K562 (cell line): Measurements from ENCODE around the gene GPER1. TPM values are rescaled to one million over a fixed set of nuclear protein-coding genes. Genes with fewer than 3 reads are reported as not detected.
A peak's percentile ranks its signal among the peaks of the same experiment; 100 is the strongest.

Experiments
- BACH1 ChIP-seq: fragments of 200-800 bp; sonication (Bioruptor generic); IDR thresholded peaks from 2 replicates; pipeline ENCODE4 v1.6.1; 2016; ENCODE audit warnings: missing genetic modification characterization, missing compliant biosample characterization
- E2F5 ChIP-seq: sonication (generic); formaldehyde crosslinking; IDR thresholded peaks from 2 replicates; pipeline ENCODE4 v1.8.0; 2022; ENCODE audit warnings: mild to moderate bottlenecking, missing genetic modification reagents
- GTF2E2 ChIP-seq: fragments of 200-800 bp; sonication (Bioruptor generic); IDR thresholded peaks from 2 replicates; pipeline ENCODE4 v1.6.1; 2016; ENCODE audit warnings: missing genetic modification characterization, missing compliant biosample characterization
- HDAC3 ChIP-seq: fragments of 450-650 bp; IDR thresholded peaks from 2 replicates; pipeline ENCODE4 v1.6.1; 2018; ENCODE audit warnings: borderline replicate concordance, mild to moderate bottlenecking, moderate library complexity; ENCODE audit not compliant: partially characterized antibody
- HOXB6 ChIP-seq: fragments of 250-450 bp; sonication (Bioruptor Pico); IDR thresholded peaks from 2 replicates; pipeline ENCODE4 v1.5.1; 2022; ENCODE audit warnings: mild to moderate bottlenecking, borderline replicate concordance
- KDM4B ChIP-seq, 2 experiments: fragments of 450-650 bp in 1 of 2; sonication (generic) in 1 of 2; IDR thresholded peaks; 2 replicates each; pipeline ENCODE4 v1.6.1; 2016 to 2017; ENCODE audit warnings: borderline replicate concordance in 2 of 2, antibody characterized with exemption in 1 of 2, low read depth in 1 of 2, mild to moderate bottlenecking in 1 of 2
- KLF6 ChIP-seq: fragments of 250-450 bp; sonication (Bioruptor Pico); IDR thresholded peaks from 2 replicates; pipeline ENCODE4 v1.4.0; 2020; ENCODE audit warnings: mild to moderate bottlenecking, moderate library complexity, borderline replicate concordance
- NCOA6 ChIP-seq: fragments of 450-650 bp; IDR thresholded peaks from 2 replicates; pipeline ENCODE4 v1.6.1; 2017; ENCODE audit warnings: mild to moderate bottlenecking
- NFIX ChIP-seq: fragments of 250-450 bp; sonication (Bioruptor Pico); IDR thresholded peaks from 2 replicates; pipeline ENCODE4 v1.4.0; 2020; ENCODE audit warnings: low read depth, mild to moderate bottlenecking, moderate library complexity
- PTTG1 ChIP-seq: fragments of 450-650 bp; IDR thresholded peaks from 2 replicates; pipeline ENCODE4 v1.6.1; 2016; ENCODE audit warnings: low read depth, mild to moderate bottlenecking, missing genetic modification characterization, missing compliant biosample characterization
- RHOXF2B ChIP-seq: fragments of 250-450 bp; sonication (Bioruptor Pico); conservative IDR thresholded peaks from 2 replicates; pipeline ENCODE4 v1.5.1; 2021
- SMAD2 ChIP-seq: fragments of 150-350 bp; IDR thresholded peaks from 2 replicates; pipeline ENCODE4 v1.6.1; 2014; ENCODE audit warnings: low read depth, mild to moderate bottlenecking, low read length
- STAG1 ChIP-seq: sonication (generic); formaldehyde crosslinking; IDR thresholded peaks from 2 replicates; pipeline ENCODE4 v1.5.0; 2020; ENCODE audit warnings: missing genetic modification reagents, borderline replicate concordance
- TAF1 ChIP-seq: IDR thresholded peaks from 2 replicates; pipeline ENCODE4 v1.6.1; 2011; ENCODE audit warnings: mild to moderate bottlenecking, low read length, moderate library complexity; ENCODE audit not compliant: insufficient read depth, control insufficient read depth, severe bottlenecking; ENCODE audit errors: extremely low read depth
- TCF7 ChIP-seq: sonication (generic); IDR thresholded peaks from 2 replicates; pipeline ENCODE4 v1.6.1; 2016; ENCODE audit warnings: antibody characterized with exemption, borderline replicate concordance
- THRB ChIP-seq: fragments of 450-650 bp; formaldehyde crosslinking; conservative IDR thresholded peaks from 2 replicates; pipeline ENCODE4 v1.4.0; 2022; ENCODE audit warnings: mild to moderate bottlenecking, missing genetic modification characterization
- ZBTB33 ChIP-seq: sonication (generic); formaldehyde crosslinking; IDR thresholded peaks from 2 replicates; pipeline ENCODE4 v1.8.1; 2023; ENCODE audit warnings: mild to moderate bottlenecking, missing genetic modification reagents
- ZBTB43 ChIP-seq: sonication (generic); formaldehyde crosslinking; IDR thresholded peaks from 2 replicates; pipeline ENCODE4 v1.8.0; 2023; ENCODE audit warnings: mild to moderate bottlenecking, missing genetic modification reagents
- ZBTB8A ChIP-seq: fragments of 450-650 bp; IDR thresholded peaks from 2 replicates; pipeline ENCODE4 v1.6.1; 2018; ENCODE audit warnings: mild to moderate bottlenecking, moderate library complexity; ENCODE audit not compliant: partially characterized antibody
- ZFX ChIP-seq: sonication (generic); formaldehyde crosslinking; IDR thresholded peaks from 2 replicates; pipeline ENCODE4 v1.8.0; 2022; ENCODE audit warnings: mild to moderate bottlenecking, missing genetic modification reagents, moderate library complexity
- ZNF184 ChIP-seq: sonication (generic); formaldehyde crosslinking; IDR thresholded peaks from 2 replicates; pipeline ENCODE4 v1.5.0; 2020; ENCODE audit warnings: missing genetic modification reagents
- ZNF3 ChIP-seq: fragments of 250-450 bp; sonication (Bioruptor Pico); IDR thresholded peaks from 2 replicates; pipeline ENCODE4 v1.5.0; 2021; ENCODE audit warnings: mild to moderate bottlenecking, moderate library complexity
- ZNF699 ChIP-seq: fragments of 250-450 bp; sonication (Bioruptor Pico); IDR thresholded peaks from 2 replicates; pipeline ENCODE4 v1.8.0; 2021; ENCODE audit warnings: mild to moderate bottlenecking, moderate library complexity; ENCODE audit not compliant: insufficient replicate concordance
- polyA plus RNA-seq, 8 experiments: library from polyadenylated mRNA; depleted of rRNA in 4 of 8; stranded (reverse) in 5 of 8; unstranded in 3 of 8; fragments of >200 nt; fragmentation: Nextera tagmentation in 2 of 8; fragmentation: Illumina TruSeq in 1 of 8; extraction: Ambion mirVana in 2 of 8; extraction: Trizol in 1 of 8; gene quantifications; 2 replicates each; pipeline versions ENCODE4 v1.2.1 to v1.2.3, GENCODE V29; 2011 to 2014; ENCODE audit warnings: inconsistent platforms in 1 of 8, missing spikeins in 1 of 8
- total RNA-seq, 7 experiments: library from RNA; depleted of rRNA in 6 of 7; stranded (reverse); fragments of >200 nt in 6 of 7; fragmentation: Illumina TruSeq in 2 of 7; extraction: Trizol in 2 of 7; gene quantifications; 2 replicates each; pipeline versions ENCODE4 v1.2.1 to v1.2.3, GENCODE V29; 2011 to 2021; ENCODE audit warnings: low replicate concordance in 1 of 7

Gene GPER1
- total and polyA plus RNA-seq, 9 of the 15 experiments (the other 6 are each of a cell fraction or from before 2014, with no cell fraction given), result 0.04 to 0.09 (median 0.08) TPM; not detected in 6

GRCh38 chr7:1086588-1087464, 1.1 kb upstream of the GPER1 start (continued):
- no peak for TF ChIP-seq PTTG1 (tag)
- no peak for TF ChIP-seq TAF1
- no peak for TF ChIP-seq ZNF699 (CRISPR knock-in tag)
- no peak for TF ChIP-seq E2F5
- peak; percentile 71 for TF ChIP-seq ZBTB33 (CRISPR knock-in tag)
- TF ChIP-seq GTF2E2 (tag), result no peak
- TF ChIP-seq THRB (CRISPR knock-in tag), result no peak
- TF ChIP-seq NFIX (CRISPR knock-in tag), result no peak
- no peak for TF ChIP-seq ZBTB43
- no peak for TF ChIP-seq KLF6 (CRISPR knock-in tag)
- TF ChIP-seq ZBTB8A, result no peak
- no peak for TF ChIP-seq SMAD2
- TF ChIP-seq ZNF184 (CRISPR knock-in tag), result no peak
- TF ChIP-seq STAG1 (CRISPR knock-in tag), result no peak
- TF ChIP-seq BACH1 (tag), result no peak
- no peak for TF ChIP-seq KDM4B (IDR thresholded peaks at IDR 0.05; ENCODE audit: borderline replicate concordance in 2 of 2, low read depth in 1 of 2)
- TF ChIP-seq HOXB6, result no peak
- no peak for TF ChIP-seq HDAC3
- TF ChIP-seq ZNF3 (CRISPR knock-in tag), result no peak
- no peak for TF ChIP-seq TCF7
- no peak for TF ChIP-seq RHOXF2B (CRISPR knock-in tag)
- peak; percentile 51; the same call in 1 of the 2 replicates for TF ChIP-seq ZFX (CRISPR knock-in tag)
- no peak for TF ChIP-seq NCOA6
